GM12878 (cell line): ENCODE measurements around the gene PDS5A. TPM values are rescaled to one million over a fixed set of nuclear protein-coding genes. Genes with fewer than 3 reads are reported as not detected.

Source experiments
- ATAC-seq: fragments of 200-7000 bp; cut with Tn5 transposase; 3 replicates; pipeline ENCODE4 v1.9.1; 2020; ENCODE audit warnings: mild to moderate bottlenecking, moderate library complexity
- BruUV-seq: library from RNA; stranded (reverse); fragments of 400-500 nt; replicated peaks from 2 replicates; lab custom pipeline; 2021; lab: Mats Ljungman, UMichigan
- CTCF ChIA-PET: fragments of 300-600 bp; sonication (Branson Sonifier 250); formaldehyde crosslinking; extraction: SDS; loops from one replicate; lab custom pipeline; 2021; ENCODE audit warnings: inconsistent platforms; lab: Yijun Ruan, JAX
- POLR2A ChIA-PET: fragments of 350-600 bp; formaldehyde crosslinking; extraction: SDS; loops from one replicate; lab custom pipeline; 2021; ENCODE audit warnings: inconsistent platforms; lab: Charles Lee
- RAD21 ChIA-PET: fragments of 300-600 bp; sonication (Branson Sonifier 250); formaldehyde crosslinking; loops from one replicate; lab custom pipeline; 2023; ENCODE audit warnings: antibody characterized with exemption; ENCODE audit not compliant: unreplicated experiment; lab: Charles Lee
- SMC1A ChIA-PET: fragments of 300-600 bp; sonication (Branson Sonifier 250); formaldehyde crosslinking; loops from one replicate; lab custom pipeline; 2023; ENCODE audit not compliant: unreplicated experiment, uncharacterized antibody; lab: Charles Lee
- DNase-seq: peaks from one replicate; pipeline ENCODE4 v3.0.0-alpha.2; 2011; ENCODE audit warnings: low read depth, low spot score
- FAIRE-seq: peaks from 3 replicates; lab custom pipeline; 2011; peaks lifted over from hg19 to GRCh38; lab: Jason Lieb, UNC
- H2AFZ ChIP-seq: 2 replicates; pipeline ENCODE4 v1.6.0; 2011; ENCODE audit warnings: low read depth, low read length, control low read depth; ENCODE audit not compliant: control insufficient read depth
- H3K27ac ChIP-seq: 2 replicates; pipeline ENCODE4 v1.5.1; 2011; ENCODE audit warnings: control low read depth; ENCODE audit not compliant: control insufficient read depth, insufficient read depth
- H3K27me3 ChIP-seq, 2 experiments: replicated peaks in 1 of 2; 2 replicates each; pipeline versions ENCODE4 v1.6.0 to v1.6.1; 2011; ENCODE audit warnings: low read length in 1 of 2; ENCODE audit not compliant: control insufficient read depth in 2 of 2, insufficient read depth in 2 of 2
- H3K36me3 ChIP-seq, 2 experiments: 2 replicates each; pipeline ENCODE4 v1.5.1; 2011; ENCODE audit warnings: low read length in 1 of 2; ENCODE audit not compliant: control insufficient read depth in 2 of 2, insufficient read depth in 2 of 2
- H3K4me1 ChIP-seq: 2 replicates; pipeline ENCODE4 v1.6.1; 2011; ENCODE audit warnings: mild to moderate bottlenecking, low read length, moderate library complexity, mixed read lengths; ENCODE audit not compliant: control insufficient read depth, insufficient read depth
- H3K4me2 ChIP-seq: 2 replicates; pipeline ENCODE4 v1.6.0; 2011; ENCODE audit warnings: control low read depth; ENCODE audit not compliant: control insufficient read depth, insufficient read depth
- H3K4me3 ChIP-seq: fragments of 200-600 bp; sonication (generic); 2 replicates; pipeline ENCODE4 v1.5.1; 2016
- H3K79me2 ChIP-seq: 2 replicates; pipeline ENCODE4 v1.6.0; 2011; ENCODE audit warnings: low read length; ENCODE audit not compliant: control insufficient read depth, insufficient read depth
- H3K9ac ChIP-seq: 2 replicates; pipeline ENCODE4 v1.8.0; 2011; ENCODE audit warnings: low read length, control low read depth, mixed read lengths; ENCODE audit not compliant: control insufficient read depth, insufficient read depth
- H3K9me3 ChIP-seq: replicated peaks from 3 replicates; pipeline ENCODE4 v1.5.1; 2011; ENCODE audit warnings: mild to moderate bottlenecking, low read length; ENCODE audit not compliant: control insufficient read depth, insufficient read depth
- H4K20me1 ChIP-seq: 2 replicates; pipeline ENCODE4 v1.6.0; 2011; ENCODE audit not compliant: control insufficient read depth, insufficient read depth
- GABPA ChIP-seq: IDR thresholded peaks from 2 replicates; pipeline ENCODE4 v1.6.1; 2014; ENCODE audit warnings: antibody characterized with exemption, low read depth, mild to moderate bottlenecking, inconsistent platforms
- KLF5 ChIP-seq: fragments of 450-650 bp; IDR thresholded peaks from 2 replicates; pipeline ENCODE4 v1.6.1; 2014; ENCODE audit warnings: mild to moderate bottlenecking; ENCODE audit not compliant: partially characterized antibody
- POU2F2 ChIP-seq: IDR thresholded peaks from 3 replicates; pipeline ENCODE4 v1.6.1; 2011; ENCODE audit warnings: low read depth, mild to moderate bottlenecking, low read length, borderline replicate concordance
- RELA ChIP-seq: fragments of 450-650 bp; IDR thresholded peaks from 2 replicates; pipeline ENCODE4 v1.8.0; 2014; ENCODE audit warnings: borderline replicate concordance; ENCODE audit not compliant: partially characterized antibody
- SRF ChIP-seq, 2 experiments: IDR thresholded peaks; 2 replicates each; pipeline ENCODE4 v1.6.1; 2011; ENCODE audit warnings: low read depth in 2 of 2, low read length in 2 of 2, mild to moderate bottlenecking in 1 of 2, moderate library complexity in 1 of 2
- STAT1 ChIP-seq: fragments of 450-650 bp; conservative IDR thresholded peaks from 2 replicates; pipeline ENCODE4 v1.6.1; 2014; ENCODE audit warnings: antibody characterized with exemption, mild to moderate bottlenecking
- WGBS: methylation state at CpG from one replicate; pipeline ENCODE4 v1.1.6; 2016; ENCODE audit warnings: low lambda C conversion rate; ENCODE audit not compliant: insufficient replicate concordance, insufficient coverage; ENCODE audit errors: missing lambda C conversion rate; 5-methylcytosine and 5-hydroxymethylcytosine counted together
- in situ Hi-C: fragments of 300-500 bp; cut with MboI; formaldehyde crosslinking; loops from 9 replicates; pipeline ENCODE4 v1.14.3; 2018; ENCODE audit warnings: mixed read lengths
- intact Hi-C: fragments of 100-400 bp; cut with micrococcal nuclease; formaldehyde crosslinking; loops from one replicate; pipeline ENCODE4 v1.14.2; 2022; ENCODE audit not compliant: unreplicated experiment
- polyA plus RNA-seq, 11 experiments: library from polyadenylated mRNA; depleted of rRNA in 4 of 11; unstranded in 6 of 11; stranded (reverse) in 5 of 11; fragments of >200 nt; fragmentation: Nextera tagmentation in 4 of 11; fragmentation: Illumina TruSeq in 1 of 11; extraction: Ambion mirVana in 4 of 11; extraction: Trizol in 1 of 11; gene quantifications; 1 replicate in 1 of 11; 2 replicates in 10 of 11; pipeline versions ENCODE4 v1.2.1 to v1.2.3, GENCODE V29; 2011 to 2016; ENCODE audit warnings: inconsistent platforms in 2 of 11, missing spikeins in 2 of 11, low read depth in 1 of 11
- total RNA-seq, 4 experiments: library from RNA; depleted of rRNA in 3 of 4; stranded (reverse); fragments of >200 nt in 3 of 4; fragmentation: Illumina TruSeq in 1 of 4; extraction: Trizol in 1 of 4; gene quantifications; 2 replicates each; pipeline versions ENCODE4 v1.2.1 to v1.2.3, GENCODE V29; 2013 to 2021
- TF ChIP-seq, protein P1 (sequence below): IDR thresholded peaks from 2 replicates; pipeline ENCODE4 v1.6.1; 2012; ENCODE audit warnings: low read length, inconsistent platforms
- TF ChIP-seq, protein P2 (sequence below): fragments of 450-650 bp; IDR thresholded peaks from 2 replicates; pipeline ENCODE4 v1.6.1; 2017; ENCODE audit warnings: low read depth, mild to moderate bottlenecking, moderate library complexity
- TF ChIP-seq, protein P3 (sequence below): fragments of 450-650 bp; IDR thresholded peaks from 2 replicates; pipeline ENCODE4 v1.6.1; 2016; ENCODE audit warnings: mild to moderate bottlenecking

Gene PDS5A
- total and polyA plus RNA-seq, 10 of the 15 experiments (the other 5 are each of a cell fraction or from before 2014, with no cell fraction given) = 13.7 to 69.7 (median 52.3) TPM

DNA sequence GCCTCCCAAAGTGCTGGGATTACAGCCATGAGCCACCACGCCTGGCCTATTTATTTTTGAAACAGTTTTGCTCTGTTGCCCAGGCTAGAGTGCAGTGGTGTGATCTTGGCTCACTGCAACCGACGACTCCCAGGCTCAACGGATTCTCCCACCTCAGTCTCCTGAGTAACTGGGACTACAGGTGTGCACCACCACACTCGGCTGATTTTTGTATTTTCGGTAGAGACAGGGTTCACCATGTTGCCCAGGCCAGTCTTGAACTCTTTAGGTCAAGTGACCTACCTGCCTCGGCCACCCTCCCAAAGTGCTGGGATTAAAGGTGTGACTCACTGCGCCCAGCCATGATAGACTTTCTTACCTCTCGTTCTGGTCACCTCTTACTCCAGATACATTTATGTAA, 155.8 kb downstream of the PDS5A start:
- TF ChIP-seq, protein P1, sequence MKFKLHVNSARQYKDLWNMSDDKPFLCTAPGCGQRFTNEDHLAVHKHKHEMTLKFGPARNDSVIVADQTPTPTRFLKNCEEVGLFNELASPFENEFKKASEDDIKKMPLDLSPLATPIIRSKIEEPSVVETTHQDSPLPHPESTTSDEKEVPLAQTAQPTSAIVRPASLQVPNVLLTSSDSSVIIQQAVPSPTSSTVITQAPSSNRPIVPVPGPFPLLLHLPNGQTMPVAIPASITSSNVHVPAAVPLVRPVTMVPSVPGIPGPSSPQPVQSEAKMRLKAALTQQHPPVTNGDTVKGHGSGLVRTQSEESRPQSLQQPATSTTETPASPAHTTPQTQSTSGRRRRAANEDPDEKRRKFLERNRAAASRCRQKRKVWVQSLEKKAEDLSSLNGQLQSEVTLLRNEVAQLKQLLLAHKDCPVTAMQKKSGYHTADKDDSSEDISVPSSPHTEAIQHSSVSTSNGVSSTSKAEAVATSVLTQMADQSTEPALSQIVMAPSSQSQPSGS = no peak
- TF ChIP-seq, all 136 proteins: peak for 0
- Histone ChIP-seq H3K36me3 (peaks cover 0 to 3% of the 10 kb centered on the region in 2 experiments; a peak in 1 of 4 replicates), H3K79me2 (no peaks in the 10 kb centered on the region), H3K27me3 (no peaks in the 10 kb centered on the region), H3K9ac (no peak overlapping the region), H3K4me3 (no peak overlapping the region), H3K4me2 (no peak overlapping the region), H3K9me3 (no peaks in the 10 kb centered on the region), H3K4me1 (no peaks in the 10 kb centered on the region), H2AFZ (no peak overlapping the region), H3K27ac (no peak overlapping the region), H4K20me1 (no peaks in the 10 kb centered on the region)
- DNase-seq (no peak), FAIRE-seq (no peak), ATAC-seq (no peak)
- CTCF ChIA-PET = no interaction called here
- BruUV-seq = no TSS peak
- 97% methylated on average over 9 of the region's 9 CpGs for WGBS
- POLR2A ChIA-PET = no interaction called here
- intact Hi-C loops = no loop called here
- SMC1A ChIA-PET = no interaction called here
- in situ Hi-C loops = no loop called here
- RAD21 ChIA-PET = no interaction called here

DNA sequence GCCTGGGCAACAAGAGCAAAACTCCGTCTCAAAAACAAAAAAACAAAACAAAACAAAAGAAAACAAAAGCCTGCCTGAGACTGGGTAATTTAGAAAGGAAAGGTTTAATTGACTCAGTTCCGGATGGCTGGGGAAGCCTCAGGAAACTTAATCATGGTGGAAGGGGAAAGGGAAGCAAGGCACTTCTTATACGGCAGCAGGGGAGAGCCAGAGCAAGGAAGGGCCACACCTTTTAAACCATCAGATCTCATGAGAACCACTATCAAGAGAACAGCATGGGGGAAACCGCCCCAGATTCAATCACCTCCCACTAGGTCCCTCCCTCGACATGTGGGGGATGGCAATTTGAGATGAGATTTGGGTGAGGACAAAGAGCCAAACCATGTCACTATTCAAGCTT, 157.5 kb downstream of the PDS5A start:
- no peaks in the 10 kb centered on the region for H3K27me3 ChIP-seq
- in situ Hi-C loops = no loop called here
- FAIRE-seq = no peak
- 92% methylated on average over 5 of the region's 5 CpGs for WGBS
- H3K9me3 ChIP-seq = no peaks in the 10 kb centered on the region
- no peak overlapping the region for H2AFZ ChIP-seq
- H3K9ac ChIP-seq = no peak overlapping the region
- ChIA-PET POLR2A (interaction anchor here (0.6 kb wide), 1 partner anchor 639 kb away, joined by 5 read pairs; no protein-coding TSS in a partner anchor), CTCF (no interaction called here), SMC1A (no interaction called here), RAD21 (no interaction called here)
- ATAC-seq = no peak
- BruUV-seq = no TSS peak
- no peak overlapping the region for H3K4me3 ChIP-seq
- intact Hi-C loops = no loop called here
- H3K27ac ChIP-seq = no peak overlapping the region
- H4K20me1 ChIP-seq = no peaks in the 10 kb centered on the region
- no peak overlapping the region for H3K4me2 ChIP-seq
- H3K36me3 ChIP-seq = peaks cover 0 to 2% of the 10 kb centered on the region in 2 experiments; a peak in 1 of 4 replicates
- no peak for DNase-seq
- no peaks in the 10 kb centered on the region for H3K79me2 ChIP-seq
- H3K4me1 ChIP-seq = no peaks in the 10 kb centered on the region
- TF ChIP-seq POU2F2 = no peak
- TF ChIP-seq STAT1 = no peak
- TF ChIP-seq, protein P2, sequence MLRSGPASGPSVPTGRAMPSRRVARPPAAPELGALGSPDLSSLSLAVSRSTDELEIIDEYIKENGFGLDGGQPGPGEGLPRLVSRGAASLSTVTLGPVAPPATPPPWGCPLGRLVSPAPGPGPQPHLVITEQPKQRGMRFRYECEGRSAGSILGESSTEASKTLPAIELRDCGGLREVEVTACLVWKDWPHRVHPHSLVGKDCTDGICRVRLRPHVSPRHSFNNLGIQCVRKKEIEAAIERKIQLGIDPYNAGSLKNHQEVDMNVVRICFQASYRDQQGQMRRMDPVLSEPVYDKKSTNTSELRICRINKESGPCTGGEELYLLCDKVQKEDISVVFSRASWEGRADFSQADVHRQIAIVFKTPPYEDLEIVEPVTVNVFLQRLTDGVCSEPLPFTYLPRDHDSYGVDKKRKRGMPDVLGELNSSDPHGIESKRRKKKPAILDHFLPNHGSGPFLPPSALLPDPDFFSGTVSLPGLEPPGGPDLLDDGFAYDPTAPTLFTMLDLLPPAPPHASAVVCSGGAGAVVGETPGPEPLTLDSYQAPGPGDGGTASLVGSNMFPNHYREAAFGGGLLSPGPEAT = no peak
- no peak for TF ChIP-seq SRF (IDR thresholded peaks at IDR 0.05; ENCODE audit: low read depth in 2 of 2, low read length in 2 of 2)
- no peak for TF ChIP-seq RELA
- TF ChIP-seq, protein P3, sequence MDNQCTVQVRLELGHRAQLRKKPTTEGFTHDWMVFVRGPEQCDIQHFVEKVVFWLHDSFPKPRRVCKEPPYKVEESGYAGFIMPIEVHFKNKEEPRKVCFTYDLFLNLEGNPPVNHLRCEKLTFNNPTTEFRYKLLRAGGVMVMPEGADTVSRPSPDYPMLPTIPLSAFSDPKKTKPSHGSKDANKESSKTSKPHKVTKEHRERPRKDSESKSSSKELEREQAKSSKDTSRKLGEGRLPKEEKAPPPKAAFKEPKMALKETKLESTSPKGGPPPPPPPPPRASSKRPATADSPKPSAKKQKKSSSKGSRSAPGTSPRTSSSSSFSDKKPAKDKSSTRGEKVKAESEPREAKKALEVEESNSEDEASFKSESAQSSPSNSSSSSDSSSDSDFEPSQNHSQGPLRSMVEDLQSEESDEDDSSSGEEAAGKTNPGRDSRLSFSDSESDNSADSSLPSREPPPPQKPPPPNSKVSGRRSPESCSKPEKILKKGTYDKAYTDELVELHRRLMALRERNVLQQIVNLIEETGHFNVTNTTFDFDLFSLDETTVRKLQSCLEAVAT = no peak
- TF ChIP-seq KLF5 = no peak
- no peak for TF ChIP-seq GABPA
